Parathyroid adenoma (tissue), 2 donors: ENCODE measurements around the gene TIPIN.
"Not testable (repeated sequence)": the region's sequence is repeated elsewhere in the genome, so short reads cannot be mapped to it uniquely, and the experiment has no call there.

Experiments
- H2AFZ ChIP-seq: fragments of 300-600 bp; sonication (generic); one replicate; pipeline ENCODE4 v1.7.0; 2017; ENCODE audit warnings: antibody characterized with exemption, mild to moderate bottlenecking
- H3K27ac ChIP-seq: fragments of 300-600 bp; sonication (generic); one replicate; pipeline ENCODE4 v1.7.0; 2017
- H3K27me3 ChIP-seq: fragments of 300-600 bp; sonication (generic); one replicate; pipeline ENCODE4 v1.7.0; 2017; ENCODE audit warnings: low read length; ENCODE audit not compliant: control insufficient read depth, insufficient read depth
- H3K36me3 ChIP-seq: fragments of 300-600 bp; sonication (generic); one replicate; pipeline ENCODE4 v1.7.0; 2017; ENCODE audit warnings: low read length; ENCODE audit not compliant: control insufficient read depth, insufficient read depth
- H3K4me1 ChIP-seq: fragments of 300-600 bp; sonication (generic); one replicate; pipeline ENCODE4 v1.7.0; 2017; ENCODE audit warnings: control low read depth
- H3K4me2 ChIP-seq: fragments of 300-600 bp; sonication (generic); one replicate; pipeline ENCODE4 v1.7.0; 2017; ENCODE audit warnings: low read length
- H3K4me3 ChIP-seq: fragments of 300-600 bp; sonication (generic); one replicate; pipeline ENCODE4 v1.7.0; 2017; ENCODE audit warnings: low read depth, low read length
- H3K79me2 ChIP-seq: fragments of 300-600 bp; sonication (generic); one replicate; pipeline ENCODE4 v1.7.0; 2017; ENCODE audit warnings: control low read depth
- H3K9ac ChIP-seq: fragments of 300-600 bp; sonication (generic); one replicate; pipeline ENCODE4 v1.7.0; 2017; ENCODE audit warnings: mild to moderate bottlenecking
- H3K9me3 ChIP-seq: fragments of 300-600 bp; sonication (generic); one replicate; pipeline ENCODE4 v1.7.0; 2017; ENCODE audit warnings: low read length; ENCODE audit not compliant: control insufficient read depth
- TF ChIP-seq, protein P1 (sequence below): fragments of 300-600 bp; sonication (generic); IDR thresholded peaks from one replicate; pipeline ENCODE4 v1.7.0; 2017; ENCODE audit warnings: antibody characterized with exemption, mild to moderate bottlenecking
- donor health status: primary hyperparathyroidism.

Gene TIPIN

DNA sequence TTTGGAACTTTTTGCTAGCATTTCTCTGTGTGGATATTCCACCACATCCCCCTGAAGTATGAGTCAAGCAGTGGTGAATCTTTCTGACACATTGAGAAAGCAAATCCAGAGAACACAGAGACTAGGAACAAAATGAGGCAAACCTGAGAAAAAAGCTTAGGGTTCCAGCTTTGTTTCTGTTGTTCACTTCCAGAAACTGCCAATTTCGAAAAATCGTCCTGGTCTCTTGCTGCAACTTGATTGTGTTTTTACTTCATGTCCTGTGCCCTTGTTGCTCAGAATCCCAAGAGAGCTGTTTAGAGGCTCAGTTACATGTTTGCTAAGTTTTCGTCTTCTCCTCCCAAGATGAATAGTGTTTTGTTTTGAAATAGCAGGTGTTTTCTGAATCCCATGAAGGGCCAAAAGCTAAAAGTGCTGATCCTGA, 43.9 kb upstream of the TIPIN start:
- H3K27ac ChIP-seq: no peak overlapping the region
- no peak overlapping the region for H2AFZ ChIP-seq
- no peak overlapping the region for H3K4me3 ChIP-seq
- no peaks in the 10 kb centered on the region for H3K27me3 ChIP-seq
- H3K4me1 ChIP-seq: no peaks in the 10 kb centered on the region
- TF ChIP-seq, protein P1, sequence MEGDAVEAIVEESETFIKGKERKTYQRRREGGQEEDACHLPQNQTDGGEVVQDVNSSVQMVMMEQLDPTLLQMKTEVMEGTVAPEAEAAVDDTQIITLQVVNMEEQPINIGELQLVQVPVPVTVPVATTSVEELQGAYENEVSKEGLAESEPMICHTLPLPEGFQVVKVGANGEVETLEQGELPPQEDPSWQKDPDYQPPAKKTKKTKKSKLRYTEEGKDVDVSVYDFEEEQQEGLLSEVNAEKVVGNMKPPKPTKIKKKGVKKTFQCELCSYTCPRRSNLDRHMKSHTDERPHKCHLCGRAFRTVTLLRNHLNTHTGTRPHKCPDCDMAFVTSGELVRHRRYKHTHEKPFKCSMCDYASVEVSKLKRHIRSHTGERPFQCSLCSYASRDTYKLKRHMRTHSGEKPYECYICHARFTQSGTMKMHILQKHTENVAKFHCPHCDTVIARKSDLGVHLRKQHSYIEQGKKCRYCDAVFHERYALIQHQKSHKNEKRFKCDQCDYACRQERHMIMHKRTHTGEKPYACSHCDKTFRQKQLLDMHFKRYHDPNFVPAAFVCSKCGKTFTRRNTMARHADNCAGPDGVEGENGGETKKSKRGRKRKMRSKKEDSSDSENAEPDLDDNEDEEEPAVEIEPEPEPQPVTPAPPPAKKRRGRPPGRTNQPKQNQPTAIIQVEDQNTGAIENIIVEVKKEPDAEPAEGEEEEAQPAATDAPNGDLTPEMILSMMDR: no peak
- no peak overlapping the region for H3K9ac ChIP-seq
- no peak overlapping the region for H3K4me2 ChIP-seq
- no peaks in the 10 kb centered on the region for H3K36me3 ChIP-seq
- peaks cover 8% of the 10 kb centered on the region for H3K79me2 ChIP-seq
- no peaks in the 10 kb centered on the region for H3K9me3 ChIP-seq

- Histone ChIP-seq H2AFZ (no peak overlapping the region), H3K79me2 (peaks cover 8% of the 10 kb centered on the region), H3K9me3 (no peaks in the 10 kb centered on the region), H3K27ac (no peak overlapping the region), H3K36me3 (no peaks in the 10 kb centered on the region), H3K4me2 (no peak overlapping the region), H3K4me1 (no peaks in the 10 kb centered on the region), H3K4me3 (no peak overlapping the region), H3K9ac (no peak overlapping the region), H3K27me3 (no peaks in the 10 kb centered on the region)
- TF ChIP-seq, protein P1: no peak
Measured at GRCh38 chr15:66399276-66399675, 42.8 kb upstream of the TIPIN start.

DNA sequence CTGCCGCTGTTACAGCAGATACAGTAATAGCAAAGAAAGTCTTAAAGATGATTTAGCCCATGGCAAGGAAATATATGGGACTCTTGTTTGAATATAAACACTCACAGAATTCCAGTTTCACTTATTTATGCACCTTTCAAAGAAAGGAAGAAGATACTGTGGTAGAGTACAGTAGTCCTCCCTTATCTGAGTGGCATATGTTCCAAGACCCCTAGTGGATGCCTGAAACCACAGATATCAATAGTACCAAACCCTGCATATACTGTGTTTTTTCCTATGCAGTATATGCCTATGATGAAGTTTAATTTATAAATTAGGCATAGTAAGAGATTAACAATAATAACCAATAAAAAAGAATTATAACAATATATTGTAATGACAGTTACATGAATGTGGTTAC, 38.4 kb upstream of the TIPIN start:
- Histone ChIP-seq H2AFZ (no peak overlapping the region), H3K9me3 (no peaks in the 10 kb centered on the region), H3K27me3 (no peaks in the 10 kb centered on the region), H3K4me3 (no peak overlapping the region), H3K36me3 (no peaks in the 10 kb centered on the region), H3K4me2 (no peak overlapping the region), H3K27ac (no peak overlapping the region), H3K4me1 (no peaks in the 10 kb centered on the region), H3K79me2 (peaks cover 3% of the 10 kb centered on the region), H3K9ac (no peak overlapping the region)
- TF ChIP-seq, protein P1: no peak

DNA sequence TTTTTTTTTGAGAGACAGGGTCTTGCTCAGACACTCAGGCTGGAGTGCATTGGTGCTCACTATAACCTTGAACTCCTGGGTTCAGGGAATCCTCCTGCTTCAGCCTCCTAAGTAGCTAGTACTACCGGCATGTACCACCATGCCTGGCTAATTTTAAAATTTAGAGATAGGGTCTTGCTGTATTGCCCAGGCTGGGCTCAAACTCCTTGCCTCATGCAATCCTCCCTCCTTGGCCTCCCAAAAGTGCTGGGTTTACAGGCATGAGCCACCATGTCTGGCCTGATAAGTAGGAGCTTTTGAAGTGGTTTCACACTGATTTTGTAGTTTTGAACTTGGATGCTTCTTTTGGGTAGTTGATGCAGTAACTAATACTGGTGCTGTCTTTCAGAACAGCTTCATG, 38.0 kb upstream of the TIPIN start:
- TF ChIP-seq, protein P1: no peak

GRCh38 chr15:66393037-66393436, 36.6 kb upstream of the TIPIN start:
- not testable (repeated sequence) for H3K36me3 ChIP-seq, H3K79me2 ChIP-seq, H3K27me3 ChIP-seq, H3K4me2 ChIP-seq, H2AFZ ChIP-seq, H3K9ac ChIP-seq, H3K4me1 ChIP-seq, H3K27ac ChIP-seq, H3K9me3 ChIP-seq, H3K4me3 ChIP-seq

More for the DNA sequence above, 38.0 kb upstream of the TIPIN start:
- no peaks in the 10 kb centered on the region for H3K27me3 ChIP-seq
- H3K9ac ChIP-seq: no peak overlapping the region
- no peaks in the 10 kb centered on the region for H3K9me3 ChIP-seq
- no peak overlapping the region for H3K4me2 ChIP-seq
- H3K4me1 ChIP-seq: no peaks in the 10 kb centered on the region
- H3K27ac ChIP-seq: no peak overlapping the region
- H3K79me2 ChIP-seq: peaks cover 3% of the 10 kb centered on the region
- H3K36me3 ChIP-seq: no peaks in the 10 kb centered on the region
- H2AFZ ChIP-seq: no peak overlapping the region
- H3K4me3 ChIP-seq: no peak overlapping the region
